ENCODE results near the gene OR4L1.
"Not testable (repeated sequence)": the region's sequence is repeated elsewhere in the genome, so short reads cannot be mapped to it uniquely, and the experiment has no call there.

Gene OR4L1

DNA sequence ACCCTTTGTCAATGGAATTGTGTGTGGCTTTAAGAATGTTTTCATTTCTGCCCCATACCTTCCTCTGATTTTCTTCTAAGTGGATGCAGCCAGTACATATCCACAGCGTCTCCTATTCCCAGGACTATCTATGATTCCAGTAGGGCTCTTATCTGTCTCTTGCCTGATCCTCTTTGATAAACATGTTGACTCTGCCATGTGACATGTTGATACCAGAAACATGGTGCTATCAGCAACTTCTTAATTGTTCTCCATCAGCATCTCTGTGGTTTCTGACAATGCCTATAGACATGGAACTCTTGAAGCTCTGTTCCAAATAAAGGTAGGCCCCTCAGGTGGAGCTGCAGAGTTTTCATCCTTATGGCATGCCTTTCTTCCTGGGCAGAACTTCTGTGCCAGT lies 11.6 kb upstream of the OR4L1 start:
- H3K79me2 ChIP-seq (ENCODE audit: insufficient read depth, low read length), result no peaks in the 10 kb centered on the region
- no peak overlapping the region for H3K9ac ChIP-seq (ENCODE audit: low read length)
- no peak for TF ChIP-seq EZH2 (IDR thresholded peaks at IDR 0.05; ENCODE audit: borderline replicate concordance, low read length)
- TF ChIP-seq, protein P1, sequence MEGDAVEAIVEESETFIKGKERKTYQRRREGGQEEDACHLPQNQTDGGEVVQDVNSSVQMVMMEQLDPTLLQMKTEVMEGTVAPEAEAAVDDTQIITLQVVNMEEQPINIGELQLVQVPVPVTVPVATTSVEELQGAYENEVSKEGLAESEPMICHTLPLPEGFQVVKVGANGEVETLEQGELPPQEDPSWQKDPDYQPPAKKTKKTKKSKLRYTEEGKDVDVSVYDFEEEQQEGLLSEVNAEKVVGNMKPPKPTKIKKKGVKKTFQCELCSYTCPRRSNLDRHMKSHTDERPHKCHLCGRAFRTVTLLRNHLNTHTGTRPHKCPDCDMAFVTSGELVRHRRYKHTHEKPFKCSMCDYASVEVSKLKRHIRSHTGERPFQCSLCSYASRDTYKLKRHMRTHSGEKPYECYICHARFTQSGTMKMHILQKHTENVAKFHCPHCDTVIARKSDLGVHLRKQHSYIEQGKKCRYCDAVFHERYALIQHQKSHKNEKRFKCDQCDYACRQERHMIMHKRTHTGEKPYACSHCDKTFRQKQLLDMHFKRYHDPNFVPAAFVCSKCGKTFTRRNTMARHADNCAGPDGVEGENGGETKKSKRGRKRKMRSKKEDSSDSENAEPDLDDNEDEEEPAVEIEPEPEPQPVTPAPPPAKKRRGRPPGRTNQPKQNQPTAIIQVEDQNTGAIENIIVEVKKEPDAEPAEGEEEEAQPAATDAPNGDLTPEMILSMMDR (IDR thresholded peaks at IDR 0.05; ENCODE audit: low read length), result no peak
- no peaks in the 10 kb centered on the region for H3K27me3 ChIP-seq (ENCODE audit: insufficient read depth, low read length)
- H3K4me1 ChIP-seq (ENCODE audit: insufficient read depth, low read length, severe bottlenecking), result no peaks in the 10 kb centered on the region
- H3F3A ChIP-seq (ENCODE audit: insufficient read depth, low read length), result no peaks in the 10 kb centered on the region
- no peak overlapping the region for H3K27ac ChIP-seq (ENCODE audit: low read depth, low read length, poor library complexity, severe bottlenecking)
- H3K4me2 ChIP-seq (ENCODE audit: low read length), result no peak overlapping the region
- no peaks in the 10 kb centered on the region for H3K9me2 ChIP-seq (ENCODE audit: low read depth, low read length)
- no peak overlapping the region for H2AFZ ChIP-seq (ENCODE audit: low read length)
- no peaks in the 10 kb centered on the region for H4K20me1 ChIP-seq (ENCODE audit: insufficient read depth, low read length)
- H3K36me3 ChIP-seq (ENCODE audit: insufficient read depth, low read length), result no peaks in the 10 kb centered on the region
- H3K4me3 ChIP-seq (ENCODE audit: low read depth, low read length, poor library complexity, severe bottlenecking), result no peak overlapping the region
- no peaks in the 10 kb centered on the region for H3K9me3 ChIP-seq (ENCODE audit: low read length)

DNA sequence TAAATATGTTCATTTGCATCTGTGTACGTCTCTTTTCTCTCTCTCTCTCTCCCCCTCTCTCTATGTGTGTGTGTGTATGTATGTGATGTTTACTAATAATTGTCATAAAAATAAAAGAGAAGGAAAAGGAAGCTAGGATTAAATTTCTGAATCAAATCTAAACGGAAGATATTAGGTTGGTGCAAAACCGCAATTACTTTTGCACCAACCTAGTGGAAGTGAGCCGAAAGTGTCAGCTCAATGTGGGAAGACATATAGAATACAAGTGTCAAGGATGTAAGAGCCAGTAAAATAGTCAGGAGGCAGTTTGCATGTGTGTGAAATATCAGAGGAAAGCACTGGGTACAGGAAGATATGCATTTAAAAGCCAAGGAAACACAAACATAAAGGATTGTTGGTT lies 32.2 kb downstream of the OR4L1 start:
- Histone ChIP-seq H2AFZ (ENCODE audit: low read length) (no peak overlapping the region), H3K4me2 (ENCODE audit: low read length) (no peak overlapping the region), H3K4me3 (ENCODE audit: low read depth, low read length, poor library complexity, severe bottlenecking) (no peak overlapping the region), H3K79me2 (ENCODE audit: insufficient read depth, low read length) (no peaks in the 10 kb centered on the region), H3K4me1 (ENCODE audit: insufficient read depth, low read length, severe bottlenecking) (no peaks in the 10 kb centered on the region), H3K9me3 (ENCODE audit: low read length) (no peaks in the 10 kb centered on the region), H3K27me3 (ENCODE audit: insufficient read depth, low read length) (no peaks in the 10 kb centered on the region), H4K20me1 (ENCODE audit: insufficient read depth, low read length) (no peaks in the 10 kb centered on the region), H3F3A (ENCODE audit: insufficient read depth, low read length) (no peaks in the 10 kb centered on the region), H3K27ac (ENCODE audit: low read depth, low read length, poor library complexity, severe bottlenecking) (no peak overlapping the region), H3K9ac (ENCODE audit: low read length) (no peak overlapping the region), H3K36me3 (ENCODE audit: insufficient read depth, low read length) (no peaks in the 10 kb centered on the region), H3K9me2 (ENCODE audit: low read depth, low read length) (no peaks in the 10 kb centered on the region)
- no peak for TF ChIP-seq EZH2 (IDR thresholded peaks at IDR 0.05; ENCODE audit: borderline replicate concordance, low read length)
- TF ChIP-seq, protein P1 (IDR thresholded peaks at IDR 0.05; ENCODE audit: low read length), result no peak

DNA sequence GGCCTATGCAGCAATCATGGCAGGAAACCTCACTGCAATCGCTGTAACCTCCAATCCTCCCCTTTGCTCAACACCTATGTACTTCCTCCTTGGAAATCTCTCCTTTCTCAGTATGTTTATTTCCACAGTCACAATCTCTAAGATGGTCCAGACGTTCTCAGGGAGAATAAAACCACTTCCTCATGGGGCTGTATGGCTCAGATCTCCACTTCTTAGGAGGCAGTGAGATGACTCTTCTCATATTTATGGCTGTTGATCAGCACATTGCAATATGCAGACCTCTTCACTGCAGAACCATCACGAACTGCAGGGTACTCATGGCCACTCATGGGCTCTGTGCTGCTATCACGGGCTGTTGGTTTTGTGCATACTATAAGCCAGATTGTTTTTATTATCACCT lies 33.6 kb downstream of the OR4L1 start:
- H4K20me1 ChIP-seq (ENCODE audit: insufficient read depth, low read length), result no peaks in the 10 kb centered on the region

DNA sequence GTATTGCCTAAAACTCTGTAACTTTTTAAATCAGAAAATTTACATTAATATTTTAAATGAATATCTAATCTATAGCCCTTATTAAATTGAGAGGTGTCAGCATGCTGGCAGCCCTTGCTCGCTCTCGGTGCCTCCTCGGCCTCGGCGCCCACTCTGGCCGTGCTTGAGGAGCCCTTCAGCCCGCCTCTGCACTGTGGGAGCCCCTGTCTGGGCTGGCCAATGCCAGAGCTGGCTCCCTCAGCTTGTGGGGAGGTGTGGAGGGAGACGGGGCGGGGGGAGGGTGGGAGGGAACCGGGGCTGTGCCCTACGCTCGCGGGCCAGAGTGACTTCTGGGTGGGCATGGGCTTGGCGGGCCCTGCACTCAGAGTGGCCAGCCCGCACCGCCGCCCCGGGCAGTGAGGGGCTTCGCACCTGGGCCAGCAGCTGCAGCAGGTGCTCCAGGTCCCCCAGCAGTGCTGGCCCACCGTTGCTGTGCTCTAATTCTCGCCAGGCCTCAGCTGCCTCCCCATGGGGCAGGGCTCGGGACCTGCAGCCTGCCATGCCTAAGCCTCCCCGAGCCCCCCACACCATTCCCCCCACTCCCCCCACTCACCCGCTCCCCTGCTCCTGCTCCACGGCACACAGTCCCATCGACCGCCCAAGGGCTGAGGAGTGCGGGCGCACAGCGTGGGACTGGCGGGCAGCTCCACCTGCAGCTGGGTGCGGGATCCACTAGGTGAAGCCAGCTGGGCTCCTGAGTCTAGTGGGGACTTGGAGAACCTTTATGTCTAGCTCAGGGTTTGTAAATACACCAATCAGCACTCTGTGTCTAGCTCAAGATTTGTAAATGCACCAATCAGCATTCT lies 39.3 kb downstream of the OR4L1 start:
- not testable (repeated sequence) for H2AFZ ChIP-seq (ENCODE audit: low read length); H3K9me3 ChIP-seq (ENCODE audit: low read length); H3K9ac ChIP-seq (ENCODE audit: low read length); H3K4me3 ChIP-seq (ENCODE audit: low read depth, low read length, poor library complexity, severe bottlenecking); H3K9me2 ChIP-seq (ENCODE audit: low read depth, low read length); H3K4me2 ChIP-seq (ENCODE audit: low read length); H3F3A ChIP-seq (ENCODE audit: insufficient read depth, low read length); H3K36me3 ChIP-seq (ENCODE audit: insufficient read depth, low read length); H3K27ac ChIP-seq (ENCODE audit: low read depth, low read length, poor library complexity, severe bottlenecking); H3K27me3 ChIP-seq (ENCODE audit: insufficient read depth, low read length); H3K79me2 ChIP-seq (ENCODE audit: insufficient read depth, low read length); H3K4me1 ChIP-seq (ENCODE audit: insufficient read depth, low read length, severe bottlenecking); H4K20me1 ChIP-seq (ENCODE audit: insufficient read depth, low read length)

More for the DNA sequence above, 33.6 kb downstream of the OR4L1 start:
- Histone ChIP-seq H2AFZ (ENCODE audit: low read length) (no peak overlapping the region), H3K27me3 (ENCODE audit: insufficient read depth, low read length) (no peaks in the 10 kb centered on the region), H3K9ac (ENCODE audit: low read length) (no peak overlapping the region), H3K4me1 (ENCODE audit: insufficient read depth, low read length, severe bottlenecking) (no peaks in the 10 kb centered on the region), H3K79me2 (ENCODE audit: insufficient read depth, low read length) (no peaks in the 10 kb centered on the region), H3K9me2 (ENCODE audit: low read depth, low read length) (no peaks in the 10 kb centered on the region), H3K36me3 (ENCODE audit: insufficient read depth, low read length) (no peaks in the 10 kb centered on the region), H3K27ac (ENCODE audit: low read depth, low read length, poor library complexity, severe bottlenecking) (no peak overlapping the region), H3K9me3 (ENCODE audit: low read length) (no peaks in the 10 kb centered on the region), H3K4me2 (ENCODE audit: low read length) (no peak overlapping the region), H3K4me3 (ENCODE audit: low read depth, low read length, poor library complexity, severe bottlenecking) (no peak overlapping the region), H3F3A (ENCODE audit: insufficient read depth, low read length) (no peaks in the 10 kb centered on the region)
- no peak for TF ChIP-seq EZH2 (IDR thresholded peaks at IDR 0.05; ENCODE audit: borderline replicate concordance, low read length)
- TF ChIP-seq, protein P1 (IDR thresholded peaks at IDR 0.05; ENCODE audit: low read length), result no peak
